Endothelial cell of umbilical vein (primary cell): ENCODE measurements around the gene CRTC2.

ENCODE experiments used
- CTCF ChIP-seq, 2 donors: IDR thresholded peaks; 1 replicate in 1 of 2; 2 replicates in 1 of 2; pipeline ENCODE4 v1.5.1; 2011; ENCODE audit warnings: low read length in 2 of 2, mild to moderate bottlenecking in 2 of 2, moderate library complexity in 2 of 2, control low read depth in 1 of 2, inconsistent platforms in 1 of 2, low read depth in 1 of 2; ENCODE audit not compliant: insufficient read depth in 1 of 2; ENCODE audit errors: extremely low read depth in 1 of 2
- EZH2 ChIP-seq: IDR thresholded peaks from 2 replicates; pipeline ENCODE4 v1.6.1; 2012; ENCODE audit warnings: borderline replicate concordance, low read depth, mild to moderate bottlenecking, moderate library complexity, low read length, inconsistent platforms; ENCODE audit not compliant: severe bottlenecking
- FOS ChIP-seq: IDR thresholded peaks from 2 replicates; pipeline ENCODE4 v1.6.1; 2011; ENCODE audit warnings: mild to moderate bottlenecking, low read length, moderate library complexity, borderline replicate concordance; ENCODE audit not compliant: insufficient read depth
- POLR2A ChIP-seq: IDR thresholded peaks from 2 replicates; pipeline ENCODE4 v1.6.1; 2012; ENCODE audit warnings: low read depth, mild to moderate bottlenecking, control low read depth, low read length
- POLR2AphosphoS5 ChIP-seq: IDR thresholded peaks from 2 replicates; pipeline ENCODE4 v1.6.1; 2012; ENCODE audit warnings: low read depth, mild to moderate bottlenecking, control low read depth, low read length, moderate library complexity; ENCODE audit not compliant: insufficient read depth

- TF ChIP-seq CTCF (IDR thresholded peaks at IDR 0.05; ENCODE audit: extremely low read depth in 1 of 2, insufficient read depth in 1 of 2, low read depth in 1 of 2, low read length in 2 of 2) (no peak), POLR2AphosphoS5 (no peak), FOS (no peak), POLR2A (no peak), EZH2 (no peak)
Observed at GRCh38 chr1:153916297-153916696, 42.1 kb downstream of the CRTC2 start.
